NCI-H1694 treated with DMSO at 0.1 percent for 48 hours (cell line): ENCODE data around the gene ABI1.

Source experiments
- DNase-seq: peaks from one replicate; lab custom pipeline; 2025; lab: John Stamatoyannopoulos, UW

Gene ABI1

GRCh38 chr10:26765549-26765948, 95.2 kb downstream of the ABI1 start:
- DNase-seq, result no peak

- DNase-seq, result no peak
These were observed 101.8 kb downstream of the ABI1 start for GRCh38 chr10:26759008-26759407.

GRCh38 chr10:26755443-26755903, 105.3 kb downstream of the ABI1 start:
- DNase-seq, result no peak

GRCh38 chr10:26746061-26746460, 114.7 kb downstream of the ABI1 start:
- no peak for DNase-seq

GRCh38 chr10:26743841-26744240, 116.9 kb downstream of the ABI1 start:
- no peak for DNase-seq

GRCh38 chr10:26743091-26743490, 117.7 kb downstream of the ABI1 start:
- DNase-seq, result no peak

GRCh38 chr10:26741368-26741767, 119.4 kb downstream of the ABI1 start:
- no peak for DNase-seq

GRCh38 chr10:26739071-26739631, 121.6 kb downstream of the ABI1 start:
- DNase-seq, result no peak

- DNase-seq, result no peak
These were observed 122.4 kb downstream of the ABI1 start for GRCh38 chr10:26738301-26738911.

- no peak for DNase-seq
These were observed 123.0 kb downstream of the ABI1 start for GRCh38 chr10:26737730-26738129.

- DNase-seq, result no peak
These were observed 125.3 kb downstream of the ABI1 start for GRCh38 chr10:26735435-26735834.

- no peak for DNase-seq
These were observed 126.8 kb downstream of the ABI1 start for GRCh38 chr10:26733750-26734568.

- DNase-seq, result no peak
These were observed 130.2 kb downstream of the ABI1 start for GRCh38 chr10:26730552-26730951.

- no peak for DNase-seq
These were observed 131.4 kb downstream of the ABI1 start for GRCh38 chr10:26729395-26729794.

- no peak for DNase-seq
These were observed 131.8 kb downstream of the ABI1 start for GRCh38 chr10:26728957-26729356.

- DNase-seq, result no peak
These were observed 133.8 kb downstream of the ABI1 start for GRCh38 chr10:26727005-26727404.

- DNase-seq, result peak; percentile 51
These were observed 134.7 kb downstream of the ABI1 start for GRCh38 chr10:26725837-26726727.

- no peak for DNase-seq
These were observed 137.7 kb downstream of the ABI1 start for GRCh38 chr10:26723016-26723415.

- no peak for DNase-seq
These were observed 139.2 kb downstream of the ABI1 start for GRCh38 chr10:26721561-26721960.

- no peak for DNase-seq
These were observed 143.3 kb downstream of the ABI1 start for GRCh38 chr10:26717476-26717875.

GRCh38 chr10:26715137-26715487, 145.6 kb downstream of the ABI1 start:
- DNase-seq, result no peak

GRCh38 chr10:26714415-26715136, 146.2 kb downstream of the ABI1 start:
- no peak for DNase-seq
